ENCODE measurements around the gene ZNF407.

The ZNF407 gene

DNA sequence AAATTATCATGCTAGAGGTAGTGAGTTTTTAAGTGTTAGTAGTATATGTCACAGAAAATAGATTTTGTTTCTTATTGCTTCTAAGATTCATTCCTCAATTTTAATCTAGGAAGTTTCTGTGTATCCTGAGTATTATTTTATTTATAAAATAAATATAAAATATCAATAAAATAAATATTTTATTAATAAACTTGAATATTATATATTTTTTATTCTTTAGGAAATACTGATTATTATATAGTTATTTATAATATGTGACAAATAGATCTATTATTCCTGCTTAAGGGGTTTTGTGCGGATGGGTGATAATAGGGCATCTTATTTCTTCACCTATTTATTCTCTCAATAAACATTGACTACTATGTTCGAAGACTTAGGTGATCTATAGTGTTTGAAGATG lies 191.0 kb downstream of the ZNF407 start:
- DNase-seq, result no peak
- Histone ChIP-seq H3K9ac (ENCODE audit: low read depth, low read length) (no peak overlapping the region), H3K4me3 (ENCODE audit: low read depth in 1 of 2, low read length in 2 of 2) (no peak overlapping the region), H3K9me3 (ENCODE audit: insufficient read depth, low read length, severe bottlenecking) (no peaks in the 10 kb centered on the region), H3K4me1 (ENCODE audit: insufficient read depth, low read length) (no peaks in the 10 kb centered on the region), H3K27ac (ENCODE audit: low read length) (no peak overlapping the region), H3K27me3 (ENCODE audit: insufficient read depth, low read length, poor library complexity) (no peaks in the 10 kb centered on the region), H3K4me2 (ENCODE audit: insufficient read depth, low read length) (no peak overlapping the region), H3K36me3 (ENCODE audit: insufficient read depth, low read length) (peaks cover 5% of the 10 kb centered on the region; the same call in 1 of the 2 replicates), H4K20me1 (ENCODE audit: insufficient read depth, low read length) (no peaks in the 10 kb centered on the region), H3K79me2 (ENCODE audit: insufficient read depth, low read length) (no peaks in the 10 kb centered on the region), H2AFZ (ENCODE audit: low read depth, low read length) (no peak overlapping the region)
- ATAC-seq (ENCODE audit: insufficient read depth, low read depth), result no peak
- TF ChIP-seq, protein P1, sequence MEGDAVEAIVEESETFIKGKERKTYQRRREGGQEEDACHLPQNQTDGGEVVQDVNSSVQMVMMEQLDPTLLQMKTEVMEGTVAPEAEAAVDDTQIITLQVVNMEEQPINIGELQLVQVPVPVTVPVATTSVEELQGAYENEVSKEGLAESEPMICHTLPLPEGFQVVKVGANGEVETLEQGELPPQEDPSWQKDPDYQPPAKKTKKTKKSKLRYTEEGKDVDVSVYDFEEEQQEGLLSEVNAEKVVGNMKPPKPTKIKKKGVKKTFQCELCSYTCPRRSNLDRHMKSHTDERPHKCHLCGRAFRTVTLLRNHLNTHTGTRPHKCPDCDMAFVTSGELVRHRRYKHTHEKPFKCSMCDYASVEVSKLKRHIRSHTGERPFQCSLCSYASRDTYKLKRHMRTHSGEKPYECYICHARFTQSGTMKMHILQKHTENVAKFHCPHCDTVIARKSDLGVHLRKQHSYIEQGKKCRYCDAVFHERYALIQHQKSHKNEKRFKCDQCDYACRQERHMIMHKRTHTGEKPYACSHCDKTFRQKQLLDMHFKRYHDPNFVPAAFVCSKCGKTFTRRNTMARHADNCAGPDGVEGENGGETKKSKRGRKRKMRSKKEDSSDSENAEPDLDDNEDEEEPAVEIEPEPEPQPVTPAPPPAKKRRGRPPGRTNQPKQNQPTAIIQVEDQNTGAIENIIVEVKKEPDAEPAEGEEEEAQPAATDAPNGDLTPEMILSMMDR (IDR thresholded peaks at IDR 0.05; ENCODE audit: borderline replicate concordance, extremely low read depth, low read length, poor library complexity, severe bottlenecking), result no peak
- TF ChIP-seq EZH2 (IDR thresholded peaks at IDR 0.05; ENCODE audit: borderline replicate concordance, low read depth, low read length, severe bottlenecking), result no peak

DNA sequence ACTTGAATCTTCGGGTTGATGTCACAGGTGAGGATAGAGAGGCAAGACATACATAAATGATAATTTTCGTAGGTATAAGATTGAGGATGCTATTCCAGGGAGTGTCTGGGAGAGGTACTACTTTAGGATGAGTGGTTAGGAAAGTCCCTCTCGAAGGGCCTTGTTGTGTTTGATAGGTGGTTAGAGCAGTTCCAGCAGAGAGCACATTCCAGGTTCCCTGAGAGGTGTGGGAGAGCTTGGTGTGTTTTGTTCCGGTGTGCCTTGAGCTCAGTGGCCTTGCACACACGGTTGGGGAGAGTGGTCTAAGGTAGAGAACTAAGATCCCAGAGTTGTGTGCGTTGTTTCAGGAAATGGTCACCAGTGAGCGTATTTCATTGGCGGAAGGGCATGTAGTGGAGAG lies 191.4 kb downstream of the ZNF407 start:
- no peak overlapping the region for H3K27ac ChIP-seq (ENCODE audit: low read length)
- ATAC-seq (ENCODE audit: insufficient read depth, low read depth) (no peak), DNase-seq (no peak)
- no peak overlapping the region for H3K4me3 ChIP-seq (ENCODE audit: low read depth in 1 of 2, low read length in 2 of 2)
- no peaks in the 10 kb centered on the region for H3K27me3 ChIP-seq (ENCODE audit: insufficient read depth, low read length, poor library complexity)
- H4K20me1 ChIP-seq (ENCODE audit: insufficient read depth, low read length), result no peaks in the 10 kb centered on the region
- H2AFZ ChIP-seq (ENCODE audit: low read depth, low read length), result no peak overlapping the region
- H3K4me2 ChIP-seq (ENCODE audit: insufficient read depth, low read length), result no peak overlapping the region
- H3K4me1 ChIP-seq (ENCODE audit: insufficient read depth, low read length), result no peaks in the 10 kb centered on the region
- no peaks in the 10 kb centered on the region for H3K79me2 ChIP-seq (ENCODE audit: insufficient read depth, low read length)
- H3K9me3 ChIP-seq (ENCODE audit: insufficient read depth, low read length, severe bottlenecking), result no peaks in the 10 kb centered on the region
- peaks cover 5% of the 10 kb centered on the region; the same call in 1 of the 2 replicates for H3K36me3 ChIP-seq (ENCODE audit: insufficient read depth, low read length)
- no peak overlapping the region for H3K9ac ChIP-seq (ENCODE audit: low read depth, low read length)
- TF ChIP-seq, protein P1 (IDR thresholded peaks at IDR 0.05; ENCODE audit: borderline replicate concordance, extremely low read depth, low read length, poor library complexity, severe bottlenecking), result no peak
- TF ChIP-seq EZH2 (IDR thresholded peaks at IDR 0.05; ENCODE audit: borderline replicate concordance, low read depth, low read length, severe bottlenecking), result no peak

DNA sequence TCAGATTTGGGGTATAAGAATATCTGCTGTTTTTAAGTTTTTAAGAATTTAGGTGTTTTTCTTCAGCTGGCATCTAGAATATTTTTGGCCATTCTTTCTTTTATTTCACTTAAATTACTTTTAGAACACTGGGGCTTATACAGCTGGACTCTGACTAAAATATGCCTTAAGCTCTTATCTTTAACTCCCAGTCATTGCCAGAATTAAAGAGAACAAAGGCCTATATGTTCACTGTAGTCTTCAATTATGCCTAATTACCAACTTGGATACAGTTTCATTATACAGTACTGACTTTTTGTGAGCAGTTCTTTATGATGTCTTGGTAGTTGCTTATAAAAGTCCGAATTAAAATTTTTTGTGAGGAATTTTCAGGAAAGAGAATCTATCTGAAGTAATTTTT lies 192.8 kb downstream of the ZNF407 start:
- no peaks in the 10 kb centered on the region for H3K79me2 ChIP-seq (ENCODE audit: insufficient read depth, low read length)
- TF ChIP-seq EZH2 (IDR thresholded peaks at IDR 0.05; ENCODE audit: borderline replicate concordance, low read depth, low read length, severe bottlenecking), result no peak
- TF ChIP-seq, protein P1 (IDR thresholded peaks at IDR 0.05; ENCODE audit: borderline replicate concordance, extremely low read depth, low read length, poor library complexity, severe bottlenecking), result no peak
- DNase-seq (no peak), ATAC-seq (ENCODE audit: insufficient read depth, low read depth) (no peak)
- no peak overlapping the region for H3K27ac ChIP-seq (ENCODE audit: low read length)
- H3K9ac ChIP-seq (ENCODE audit: low read depth, low read length), result no peak overlapping the region
- no peak overlapping the region for H3K4me2 ChIP-seq (ENCODE audit: insufficient read depth, low read length)
- no peaks in the 10 kb centered on the region for H3K4me1 ChIP-seq (ENCODE audit: insufficient read depth, low read length)
- H3K27me3 ChIP-seq (ENCODE audit: insufficient read depth, low read length, poor library complexity), result no peaks in the 10 kb centered on the region
- no peaks in the 10 kb centered on the region for H3K9me3 ChIP-seq (ENCODE audit: insufficient read depth, low read length, severe bottlenecking)
- H3K36me3 ChIP-seq (ENCODE audit: insufficient read depth, low read length), result peaks cover 3% of the 10 kb centered on the region; the same call in 1 of the 2 replicates
- H2AFZ ChIP-seq (ENCODE audit: low read depth, low read length), result no peak overlapping the region
- no peaks in the 10 kb centered on the region for H4K20me1 ChIP-seq (ENCODE audit: insufficient read depth, low read length)
- no peak overlapping the region for H3K4me3 ChIP-seq (ENCODE audit: low read depth in 1 of 2, low read length in 2 of 2)

All from DND-41 (cell line).